K562 (cell line): ENCODE measurements around the gene KAT2B. TPM values are rescaled to one million over a fixed set of nuclear protein-coding genes. Genes with fewer than 3 reads are reported as not detected.

ENCODE experiments used
- ARID1B ChIP-seq: fragments of 450-650 bp; IDR thresholded peaks from 2 replicates; pipeline ENCODE4 v1.6.1; 2016; ENCODE audit warnings: antibody characterized with exemption, mild to moderate bottlenecking, inconsistent platforms
- ATF4 ChIP-seq: fragments of 450-650 bp; formaldehyde crosslinking; IDR thresholded peaks from 2 replicates; pipeline ENCODE4 v1.4.0; 2022; ENCODE audit warnings: mild to moderate bottlenecking, moderate library complexity
- BCL6 ChIP-seq: fragments of 250-450 bp; sonication (Bioruptor Pico); IDR thresholded peaks from 2 replicates; pipeline ENCODE4 v1.4.0; 2020
- DPF2 ChIP-seq: fragments of 450-650 bp; IDR thresholded peaks from 2 replicates; pipeline ENCODE4 v1.6.1; 2016
- HDAC2 ChIP-seq: fragments of 450-650 bp; IDR thresholded peaks from 2 replicates; pipeline ENCODE4 v1.6.1; 2016; ENCODE audit warnings: mild to moderate bottlenecking
- HNRNPH1 ChIP-seq: fragments of 200-400 bp; formaldehyde crosslinking; optimal IDR thresholded peaks from 2 replicates; pipeline ENCODE3; 2017; ENCODE audit warnings: low read depth, mild to moderate bottlenecking, low read length, moderate library complexity
- IRF1 ChIP-seq: sonication (generic); formaldehyde crosslinking; IDR thresholded peaks from 2 replicates; pipeline ENCODE4 v1.8.0; 2022; ENCODE audit warnings: missing genetic modification reagents, mild to moderate bottlenecking, borderline replicate concordance
- IRF9 ChIP-seq: fragments of 450-650 bp; IDR thresholded peaks from 2 replicates; pipeline ENCODE4 v1.6.1; 2016; ENCODE audit warnings: missing biosample characterization, missing genetic modification characterization
- MAZ ChIP-seq, 2 experiments: fragments of 450-650 bp in 1 of 2; sonication (generic) in 1 of 2; formaldehyde crosslinking; IDR thresholded peaks in 1 of 2; conservative IDR thresholded peaks in 1 of 2; 2 replicates each; pipeline versions ENCODE4 v1.4.0 to v1.5.0; 2020; ENCODE audit warnings: mild to moderate bottlenecking in 1 of 2, missing genetic modification reagents in 1 of 2
- NR2C1 ChIP-seq, 2 experiments: fragments of 450-650 bp; IDR thresholded peaks; 2 replicates each; pipeline ENCODE4 v1.6.1; 2017; ENCODE audit warnings: mild to moderate bottlenecking in 2 of 2, antibody characterized with exemption in 1 of 2, inconsistent platforms in 1 of 2, missing compliant biosample characterization in 1 of 2, missing genetic modification characterization in 1 of 2
- PKNOX1 ChIP-seq: fragments of 450-650 bp; IDR thresholded peaks from 2 replicates; pipeline ENCODE4 v1.6.1; 2016
- RBM25 ChIP-seq: fragments of 200-400 bp; formaldehyde crosslinking; IDR thresholded peaks from 2 replicates; pipeline ENCODE4 v1.6.1; 2018; ENCODE audit warnings: low read length, low read depth, moderate library complexity; ENCODE audit not compliant: severe bottlenecking
- RCOR1 ChIP-seq, 2 experiments: IDR thresholded peaks; 2 replicates each; pipeline ENCODE4 v1.6.1; 2012; ENCODE audit warnings: low read depth in 2 of 2, low read length in 2 of 2, borderline replicate concordance in 1 of 2, improper control_type of control experiment in 1 of 2
- SETDB1 ChIP-seq: IDR thresholded peaks from one replicate; pipeline ENCODE4 v1.6.1; 2012; ENCODE audit warnings: low read length, control low read depth, inconsistent platforms
- SIRT6 ChIP-seq: IDR thresholded peaks from one replicate; pipeline ENCODE4 v1.6.1; 2012; ENCODE audit warnings: low read depth, mild to moderate bottlenecking, control low read depth, inconsistent platforms, low read length, moderate library complexity
- THAP7 ChIP-seq: fragments of 250-450 bp; sonication (Bioruptor Pico); IDR thresholded peaks from 2 replicates; pipeline ENCODE4 v1.5.0; 2021
- ZBTB11 ChIP-seq, 3 experiments: fragments of 200-800 bp in 1 of 3; fragments of 250-450 bp in 1 of 3; fragments of 450-650 bp in 1 of 3; sonication (Bioruptor Pico) in 1 of 3; sonication (Bioruptor generic) in 1 of 3; formaldehyde crosslinking in 1 of 3; IDR thresholded peaks; 2 replicates each; pipeline versions ENCODE4 v1.6.1 to v1.8.0; 2016 to 2022; ENCODE audit warnings: mild to moderate bottlenecking in 2 of 3, missing genetic modification characterization in 2 of 3, missing compliant biosample characterization in 1 of 3, moderate library complexity in 1 of 3
- ZNF121 ChIP-seq: sonication (generic); formaldehyde crosslinking; conservative IDR thresholded peaks from 2 replicates; pipeline ENCODE4 v1.8.0; 2022; ENCODE audit warnings: missing genetic modification reagents
- ZNF785 ChIP-seq: fragments of 250-450 bp; sonication (Bioruptor Pico); IDR thresholded peaks from 2 replicates; pipeline ENCODE4 v1.4.0; 2020; ENCODE audit warnings: mild to moderate bottlenecking
- polyA plus RNA-seq, 8 experiments: library from polyadenylated mRNA; depleted of rRNA in 4 of 8; stranded (reverse) in 5 of 8; unstranded in 3 of 8; fragments of >200 nt; fragmentation: Nextera tagmentation in 2 of 8; fragmentation: Illumina TruSeq in 1 of 8; extraction: Ambion mirVana in 2 of 8; extraction: Trizol in 1 of 8; gene quantifications; 2 replicates each; pipeline versions ENCODE4 v1.2.1 to v1.2.3, GENCODE V29; 2011 to 2014; ENCODE audit warnings: inconsistent platforms in 1 of 8, missing spikeins in 1 of 8
- total RNA-seq, 7 experiments: library from RNA; depleted of rRNA in 6 of 7; stranded (reverse); fragments of >200 nt in 6 of 7; fragmentation: Illumina TruSeq in 2 of 7; extraction: Trizol in 2 of 7; gene quantifications; 2 replicates each; pipeline versions ENCODE4 v1.2.1 to v1.2.3, GENCODE V29; 2011 to 2021; ENCODE audit warnings: low replicate concordance in 1 of 7

KAT2B gene
- total and polyA plus RNA-seq, 9 of the 15 experiments (the other 6 are each of a cell fraction or from before 2014, with no cell fraction given) = 3.3 to 14.9 (median 12.2) TPM

- TF ChIP-seq IRF1 (CRISPR knock-in tag) (0 out of 2 replicates have a peak, but pooled peaks have one; percentile 23), IRF9 (no peak), PKNOX1 (peak; percentile 96), HDAC2 (peak; percentile 86), SETDB1 (no peak), MAZ (CRISPR knock-in tag; conservative IDR thresholded peaks at IDR 0.05 in 1 of 2, IDR thresholded peaks at IDR 0.05 in 1 of 2) (peak in 1 of 2 experiments; percentile 49; a peak in 1 of 4 replicates), RCOR1 (IDR thresholded peaks at IDR 0.05; ENCODE audit: borderline replicate concordance in 1 of 2, low read depth in 2 of 2, low read length in 2 of 2) (peak; percentile 35 to 96; a peak in 3 of 4 replicates), NR2C1 (IDR thresholded peaks at IDR 0.05) (peak; percentile 39; the same call in 1 of the 2 replicates), NR2C1 (tag; IDR thresholded peaks at IDR 0.05) (peak; percentile 49; the same call in 1 of the 2 replicates), ARID1B (peak; percentile 100), SIRT6 (no peak), BCL6 (peak; percentile 60; the same call in 1 of the 2 replicates), ZNF121 (CRISPR knock-in tag) (no peak), HNRNPH1 (no peak), ZBTB11 (CRISPR knock-in tag; IDR thresholded peaks at IDR 0.05) (peak in 1 of 3 experiments; percentile 68; a peak in 2 of 6 replicates), THAP7 (CRISPR knock-in tag) (no peak), RBM25 (peak; percentile 63), DPF2 (peak; percentile 100), ZNF785 (CRISPR knock-in tag) (no peak), ATF4 (CRISPR knock-in tag) (peak; percentile 6; the same call in 1 of the 2 replicates)
These were observed 17.2 kb upstream of the KAT2B start (continued) for GRCh38 chr3:20022954-20023622.
